Fibroblast of skin of left quadriceps (primary cell): Measurements from ENCODE around the gene RNF217.
A peak's percentile ranks its signal among the peaks of the same experiment; 100 is the strongest.

ENCODE experiments used
- DNase-seq, 2 experiments: peaks; one replicate each; pipeline ENCODE4 v3.0.0-alpha.2; 2013; ENCODE audit warnings: low read depth in 2 of 2

RNF217 gene

DNA sequence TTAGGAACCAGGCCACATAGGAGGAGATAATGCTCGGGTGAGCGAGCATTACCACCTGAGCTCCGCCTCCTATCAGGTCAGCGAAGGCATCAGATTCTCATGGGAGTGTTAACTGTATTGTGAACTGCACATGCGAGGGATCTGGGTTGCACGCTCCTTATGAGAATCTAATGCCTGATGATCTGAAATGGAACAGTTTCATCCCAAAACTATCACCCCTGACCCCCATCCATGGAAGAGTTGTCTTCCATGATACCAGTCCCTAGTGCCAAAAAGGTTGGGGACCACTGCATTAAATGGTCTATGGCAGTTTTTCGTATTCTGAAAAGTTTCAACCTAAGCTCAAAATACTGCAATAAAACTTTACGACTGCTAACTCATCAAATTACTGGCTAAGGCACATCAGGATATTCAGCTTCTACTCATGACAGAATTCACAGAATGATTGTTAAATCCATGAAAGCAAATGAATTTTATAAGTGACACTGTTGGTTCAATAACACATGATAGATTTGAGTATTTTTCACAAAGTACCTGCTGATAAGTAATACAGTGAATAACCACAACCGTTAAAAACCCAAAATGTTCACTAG, 25.9 kb downstream of the RNF217 start:
- no peak for DNase-seq

DNA sequence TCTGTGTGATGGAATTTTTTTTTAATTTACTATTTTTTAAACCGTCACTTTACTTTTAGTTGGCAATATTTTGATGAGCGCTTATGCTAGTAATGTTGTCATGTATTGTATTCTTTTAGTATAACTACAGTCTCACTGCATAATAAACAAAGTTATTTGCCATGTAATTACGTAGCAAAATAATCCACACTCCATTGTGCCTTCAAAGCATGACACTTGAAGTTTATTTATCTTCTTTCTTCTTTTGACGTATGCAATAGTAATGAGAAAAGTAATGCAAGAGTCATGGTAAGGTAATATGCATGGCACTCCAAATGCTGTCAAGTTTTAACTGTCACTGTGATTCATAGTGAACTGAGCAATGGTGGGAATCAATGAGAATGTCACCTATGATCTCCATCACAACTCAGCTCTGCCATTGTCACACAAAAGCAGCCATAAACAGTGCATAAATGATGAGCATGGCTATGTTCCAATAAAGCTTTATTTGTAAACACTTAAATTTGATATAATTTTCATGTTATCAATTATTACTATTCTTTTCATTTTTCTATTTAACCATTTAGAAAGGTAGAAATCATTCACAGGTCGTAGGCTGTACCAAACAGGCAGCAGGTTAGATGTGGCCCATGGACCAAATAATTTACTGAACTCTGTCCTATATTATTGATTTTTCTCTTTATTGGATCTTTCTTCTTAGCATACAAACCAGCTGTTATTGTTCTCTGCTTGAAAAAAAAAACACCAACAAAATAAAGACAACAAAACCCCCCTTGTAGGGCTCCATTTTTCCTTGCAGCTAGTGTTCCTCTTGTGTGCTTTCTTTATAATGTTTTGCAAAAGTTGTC, 27.1 kb downstream of the RNF217 start:
- DNase-seq, result no peak

DNA sequence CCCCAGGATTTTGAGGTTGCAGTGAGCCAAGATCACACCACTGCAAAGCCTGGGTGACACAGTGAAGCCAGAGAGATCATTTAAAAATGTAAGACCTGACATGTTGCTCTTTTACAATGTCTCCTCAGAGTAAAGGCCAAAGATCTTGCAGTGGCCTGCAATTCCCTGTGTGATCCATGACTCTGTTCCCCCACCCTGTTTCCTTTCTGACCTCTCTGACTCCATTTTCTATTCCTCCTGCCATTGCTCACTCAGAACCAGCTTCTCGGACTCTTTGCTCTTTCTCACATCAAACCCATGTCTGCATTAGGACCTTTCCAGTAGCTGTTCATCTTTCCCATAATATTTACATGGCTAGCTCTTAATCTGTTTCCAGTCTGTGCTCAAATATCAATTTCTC, 28.8 kb downstream of the RNF217 start:
- DNase-seq, result no peak

DNA sequence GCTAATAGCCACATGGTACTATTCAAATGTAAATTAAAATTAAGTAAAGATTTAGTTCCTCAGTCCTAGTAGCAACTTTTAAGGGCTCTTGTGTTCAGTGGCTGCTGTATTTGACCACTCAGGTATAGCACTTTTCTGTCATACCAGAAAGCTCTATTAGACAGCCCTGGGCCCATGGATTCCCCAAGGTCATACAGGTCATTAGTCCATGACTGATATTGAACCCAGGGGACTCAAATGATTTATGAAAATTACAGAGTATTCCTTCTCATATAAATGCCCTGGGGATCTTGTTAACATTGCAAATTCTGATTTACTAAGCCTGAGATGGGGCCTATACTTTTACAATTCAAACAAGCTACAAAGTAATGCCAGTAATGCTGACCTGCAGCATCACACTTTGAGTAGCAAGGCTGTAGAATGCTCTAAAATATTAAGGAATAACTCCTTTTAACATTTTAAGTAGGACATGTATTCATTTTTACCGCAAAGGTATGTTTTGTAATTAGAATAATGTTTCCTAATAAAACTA, 29.6 kb downstream of the RNF217 start:
- DNase-seq, result no peak

DNA sequence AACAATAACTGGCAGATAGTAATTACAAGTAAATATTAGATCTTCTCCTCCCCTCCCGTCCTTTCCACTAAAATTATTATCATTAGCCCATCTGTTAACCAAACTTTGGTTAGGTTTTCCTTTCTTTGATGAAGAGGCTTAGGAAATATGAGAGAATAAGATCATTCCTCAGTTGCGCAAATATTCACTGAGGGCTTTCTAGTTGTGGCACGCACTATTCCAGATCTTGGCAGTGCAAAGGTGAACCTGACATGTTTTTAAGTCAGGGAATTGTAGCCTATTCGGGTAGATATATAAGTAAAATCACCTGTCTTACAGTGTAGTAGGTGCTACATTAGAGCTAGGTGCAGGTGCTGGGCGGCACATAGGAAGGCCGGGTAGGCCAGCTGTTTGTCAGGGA, 31.1 kb downstream of the RNF217 start:
- no peak for DNase-seq

DNA sequence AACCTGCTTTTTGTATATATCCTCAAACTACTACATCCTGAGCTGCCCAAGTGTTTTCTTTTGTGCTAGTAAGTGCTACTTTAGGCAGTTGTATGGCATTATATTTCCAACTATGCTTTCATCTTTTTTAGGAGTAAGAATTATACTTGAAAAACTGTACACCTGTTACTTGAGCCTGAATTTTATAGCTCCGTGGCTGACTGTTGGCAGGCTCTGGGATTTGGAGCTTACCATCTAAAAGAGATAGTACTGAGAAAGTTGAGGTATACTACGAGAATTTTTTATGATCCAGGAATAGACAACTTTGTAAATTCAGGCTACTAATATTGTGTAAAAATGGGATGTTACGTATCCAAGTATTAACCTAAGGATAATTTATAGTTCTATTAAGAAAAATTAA, 32.4 kb downstream of the RNF217 start:
- no peak for DNase-seq

DNA sequence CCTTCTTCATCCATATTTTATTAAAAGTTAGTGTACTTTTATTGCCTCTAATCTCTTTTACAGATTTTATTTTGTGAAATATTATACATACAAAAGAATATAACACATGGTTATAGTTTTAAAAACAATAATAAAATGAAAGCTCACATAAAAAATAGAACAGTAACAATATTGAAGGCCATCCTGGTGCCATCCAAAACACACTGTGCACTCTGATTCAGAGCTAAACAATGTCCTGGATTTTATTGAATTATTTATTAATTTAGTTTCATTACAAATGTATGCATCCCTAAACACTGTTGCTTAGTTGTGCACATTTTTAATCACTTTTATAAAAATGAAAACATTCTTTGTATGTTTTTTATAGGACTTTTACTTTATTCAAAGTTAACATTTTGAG, 32.9 kb downstream of the RNF217 start:
- DNase-seq, result no peak

DNA sequence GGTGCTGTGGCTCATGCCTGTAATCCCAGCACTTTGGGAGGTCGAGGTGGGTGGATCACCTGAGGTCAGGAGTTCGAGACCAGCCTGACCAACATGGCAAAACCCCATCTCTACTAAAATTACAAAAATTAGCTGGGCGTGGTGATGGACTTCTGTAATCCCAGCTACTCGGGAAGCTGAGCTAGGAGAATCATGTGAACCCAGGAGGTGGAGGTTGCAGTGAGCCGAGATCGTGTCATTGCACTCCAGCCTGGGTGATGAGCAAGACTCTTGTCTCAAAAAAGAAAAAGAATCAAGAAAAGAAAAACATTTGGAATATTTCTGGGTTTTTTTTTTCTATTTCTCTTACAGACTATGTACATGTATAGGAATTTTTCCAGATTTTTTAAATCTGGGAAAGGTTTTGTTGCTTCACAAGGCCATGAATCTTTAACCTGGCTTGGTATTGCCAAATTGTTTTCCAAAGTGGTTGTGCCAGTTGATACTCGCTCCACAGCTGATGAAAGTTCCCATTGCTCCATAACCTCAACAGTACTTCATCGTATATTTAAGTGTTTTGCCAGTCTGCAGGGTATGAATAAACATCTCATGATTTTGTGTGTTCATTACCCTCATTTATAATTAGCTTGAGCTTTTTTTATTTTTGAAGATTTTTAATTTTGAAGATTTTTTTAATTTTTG, 33.5 kb downstream of the RNF217 start:
- DNase-seq, result no peak

DNA sequence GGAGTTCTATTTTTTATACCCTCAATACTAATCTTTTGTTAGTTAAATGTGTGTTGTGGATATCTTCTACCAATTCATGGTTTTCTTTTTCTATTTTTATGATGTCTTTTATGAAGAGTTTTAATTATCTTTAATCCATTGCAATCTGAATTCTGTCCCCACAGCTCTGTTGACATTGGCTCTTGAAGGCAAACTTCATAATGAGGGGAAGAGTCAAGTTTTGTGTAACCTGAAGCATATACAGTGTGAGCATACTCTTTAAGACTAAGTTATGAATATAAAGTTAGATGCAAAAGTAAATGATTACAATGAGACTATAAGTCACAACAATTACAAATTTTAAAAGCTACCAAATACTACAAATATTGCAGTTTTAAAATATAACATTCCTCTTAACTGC, 34.2 kb downstream of the RNF217 start:
- no peak for DNase-seq

DNA sequence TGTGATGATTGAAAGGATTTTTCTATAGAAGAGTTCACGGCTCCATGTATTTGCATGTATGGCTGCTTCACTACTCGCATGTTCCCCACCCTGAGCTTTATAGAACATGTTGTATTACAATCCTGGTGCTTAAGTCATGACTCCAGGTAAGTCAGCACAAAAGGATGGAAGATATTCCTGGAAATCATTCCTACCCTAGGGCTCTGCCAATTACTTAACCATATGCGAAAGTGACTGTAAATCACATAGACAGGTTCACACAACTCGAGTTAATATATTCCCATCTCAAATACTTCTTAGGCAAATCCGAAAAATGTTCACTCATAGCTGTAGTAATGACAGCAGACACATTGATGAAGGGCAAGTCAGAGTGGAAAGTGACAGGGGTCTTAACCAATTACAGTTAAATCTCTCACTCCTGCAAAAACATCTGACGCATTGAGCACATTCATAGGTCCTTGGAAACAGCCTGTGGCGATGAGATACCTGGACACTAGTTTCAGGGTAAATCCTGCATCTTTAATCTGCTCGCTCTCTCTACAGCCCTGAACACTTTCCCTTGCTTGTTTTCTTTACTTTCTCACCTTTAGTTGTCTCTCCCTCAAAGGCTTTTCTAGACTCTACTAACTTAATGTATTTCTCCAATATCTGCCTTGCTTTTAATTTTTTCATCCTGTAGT, 35.1 kb downstream of the RNF217 start:
- no peak for DNase-seq

DNA sequence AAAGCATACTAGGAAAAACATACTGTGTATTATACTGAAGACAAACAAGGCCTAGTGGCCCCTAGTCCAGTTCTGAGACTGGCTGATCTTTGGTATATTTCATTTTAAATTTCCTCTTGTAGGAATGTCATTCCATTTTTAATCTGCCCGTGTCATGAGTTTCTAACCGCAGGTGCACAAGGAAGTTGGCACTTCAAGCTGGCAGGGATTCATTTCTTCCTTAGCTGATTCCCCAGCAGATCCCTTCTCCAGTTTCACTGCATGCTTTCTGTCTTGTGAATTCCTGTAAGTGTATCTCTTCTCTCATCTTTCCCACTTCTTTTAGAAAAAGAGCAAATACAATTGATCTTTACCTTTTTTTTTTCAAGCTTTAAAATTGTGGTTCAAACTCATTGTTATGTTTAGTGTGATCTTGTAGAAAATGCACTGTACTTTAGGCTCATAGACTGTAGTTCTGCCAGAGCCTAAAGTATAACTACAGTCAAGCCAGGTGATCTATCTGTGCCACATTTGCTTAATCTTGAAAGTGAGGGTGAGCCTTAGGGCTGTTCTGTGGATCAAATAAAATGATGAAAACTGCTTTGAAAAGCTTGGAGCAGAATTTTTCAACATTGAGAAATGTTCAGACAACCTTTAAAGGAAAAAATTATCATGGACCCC, 37.0 kb downstream of the RNF217 start:
- no peak for DNase-seq

DNA sequence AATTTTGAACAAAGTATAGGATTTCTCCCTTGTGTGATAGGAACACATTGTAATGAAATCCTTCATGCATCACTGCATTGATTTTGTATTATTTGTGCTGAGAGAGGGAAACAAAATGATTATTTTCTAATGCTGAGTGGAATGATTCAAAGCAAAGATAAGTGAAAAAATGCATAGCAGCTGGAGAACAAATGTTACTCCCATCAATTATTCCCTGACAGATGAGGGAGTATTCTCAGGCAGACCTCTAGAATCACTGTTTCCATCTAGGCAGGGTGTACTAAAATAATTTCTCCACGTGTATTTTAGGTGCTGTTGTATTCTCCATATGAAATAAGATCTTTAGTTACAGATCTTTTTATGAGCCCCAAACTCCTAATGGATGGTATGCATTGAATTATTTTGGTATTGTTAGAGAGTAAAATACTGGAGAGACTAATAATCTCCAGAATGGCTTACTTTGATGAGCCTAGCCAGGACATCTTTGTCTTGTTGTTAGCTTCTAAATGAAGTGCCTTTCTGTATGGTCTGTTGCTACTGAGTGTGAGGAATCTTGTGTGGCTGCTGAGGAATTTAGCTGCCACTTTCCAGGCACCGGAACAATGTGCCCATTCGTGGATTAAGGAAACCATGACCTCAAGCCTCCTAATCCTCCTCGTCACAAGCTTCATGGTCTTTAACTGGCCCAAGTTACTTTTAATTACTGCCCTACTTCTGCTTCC, 39.6 kb downstream of the RNF217 start:
- DNase-seq, result no peak

DNA sequence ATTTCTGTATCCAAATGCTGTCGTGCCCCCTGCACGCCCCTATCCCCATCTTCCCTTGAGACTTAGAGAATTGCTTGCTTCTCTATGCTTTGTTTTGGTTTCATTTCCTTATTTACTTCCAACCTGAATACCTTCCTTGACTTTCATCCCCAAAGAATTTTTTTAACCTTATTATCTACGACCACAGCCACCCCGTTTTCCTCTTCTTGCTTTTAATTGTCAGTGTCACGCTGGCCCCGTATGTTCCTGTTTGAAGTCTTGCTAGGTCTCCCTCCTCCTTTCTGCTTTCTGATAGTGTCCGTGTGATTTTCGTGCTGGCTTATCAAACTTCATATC, 40.1 kb downstream of the RNF217 start:
- DNase-seq, result no peak

DNA sequence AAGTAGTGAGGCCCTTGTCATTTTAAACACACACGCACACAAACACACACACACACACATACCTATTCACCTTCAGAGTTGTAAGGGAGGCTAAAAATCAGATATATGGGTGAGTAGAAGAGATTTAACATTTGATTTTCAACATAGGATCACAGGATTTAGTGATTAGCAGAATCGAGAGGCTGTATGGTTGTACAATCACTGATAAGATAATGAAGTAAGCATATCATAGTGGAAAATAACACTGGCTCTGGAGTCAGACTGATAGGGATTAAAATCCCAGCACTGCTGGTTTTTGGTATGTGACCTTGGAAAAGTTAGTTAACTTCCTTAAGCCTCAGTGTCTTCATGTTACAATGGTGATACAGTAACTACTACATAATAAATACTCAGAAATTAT, 40.8 kb downstream of the RNF217 start:
- DNase-seq, result no peak

DNA sequence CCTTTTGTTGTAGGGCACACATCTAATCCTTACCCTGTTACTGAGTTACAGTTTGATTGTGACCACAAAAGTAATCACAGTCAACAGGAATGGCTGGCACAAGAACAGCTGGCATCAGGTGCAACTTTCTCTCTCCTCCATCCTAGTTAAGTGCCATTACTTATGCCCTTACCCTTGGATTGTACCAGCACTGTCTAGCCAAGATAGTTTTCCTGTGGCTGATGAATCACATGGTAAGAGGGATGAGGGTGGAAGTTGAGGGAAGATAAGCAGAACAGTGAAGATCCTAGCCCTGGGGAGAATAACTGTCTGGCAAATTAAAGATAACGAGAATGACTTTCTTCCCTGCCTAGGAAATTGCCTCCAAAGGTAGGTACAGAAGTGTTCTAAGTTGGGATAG, 42.0 kb downstream of the RNF217 start:
- DNase-seq, result no peak

DNA sequence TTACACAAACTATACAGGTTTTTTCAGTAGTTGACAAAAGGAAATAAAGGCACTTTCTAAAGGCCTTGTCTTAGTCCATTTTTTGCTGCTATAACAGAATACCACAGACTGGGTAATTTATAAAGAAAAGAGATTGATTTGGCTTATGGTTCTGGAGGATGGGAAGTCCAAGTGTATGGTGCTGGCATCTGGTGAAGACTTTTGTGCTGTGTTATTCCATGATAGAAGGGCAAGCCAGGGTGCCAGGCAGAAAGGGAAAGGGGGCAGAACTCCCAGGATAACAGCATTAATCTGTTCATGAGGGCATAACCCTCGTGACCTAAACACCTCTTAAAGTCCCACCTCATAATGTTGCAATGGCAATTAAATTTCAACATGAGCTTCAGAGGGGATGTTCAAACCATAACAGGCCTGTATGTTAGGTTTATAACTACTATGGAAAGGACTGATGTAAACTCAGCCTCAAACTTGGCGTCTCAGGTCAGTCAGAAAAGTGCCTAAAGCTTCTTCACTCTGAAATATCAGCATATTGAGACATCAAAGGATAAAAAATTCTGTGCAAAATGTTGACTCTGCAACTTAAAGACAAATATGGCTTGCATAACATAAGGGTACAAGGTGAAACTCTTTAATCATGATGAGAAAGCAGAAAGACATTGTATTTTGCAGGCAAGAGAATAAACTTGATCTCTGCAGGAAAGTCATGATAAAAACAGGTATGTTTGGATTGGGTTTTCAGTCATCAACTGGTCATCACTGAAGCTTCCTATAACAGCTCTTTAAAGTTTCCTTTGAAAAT, 42.8 kb downstream of the RNF217 start:
- no peak for DNase-seq

DNA sequence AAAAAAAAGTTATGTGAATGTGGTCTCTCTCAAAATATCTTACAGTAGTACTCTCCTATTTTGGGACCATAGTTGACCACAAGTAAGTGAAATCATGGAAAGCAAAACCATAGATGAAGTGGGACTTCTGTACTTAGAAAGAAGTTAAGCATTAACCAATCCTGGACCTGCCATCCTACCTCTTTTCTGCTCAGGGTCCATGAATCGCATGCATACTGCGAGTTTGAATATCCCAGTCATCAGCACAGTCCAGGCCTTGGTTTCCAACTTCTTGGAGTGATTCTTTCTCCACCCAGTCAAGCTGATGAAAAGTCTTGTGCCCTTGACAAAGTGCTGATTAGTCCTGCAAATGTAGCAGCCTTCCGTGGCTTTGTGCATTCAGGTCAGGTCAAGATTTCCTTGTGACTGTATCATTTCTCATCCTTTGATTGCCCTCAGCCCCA, 46.0 kb downstream of the RNF217 start:
- DNase-seq, result no peak

DNA sequence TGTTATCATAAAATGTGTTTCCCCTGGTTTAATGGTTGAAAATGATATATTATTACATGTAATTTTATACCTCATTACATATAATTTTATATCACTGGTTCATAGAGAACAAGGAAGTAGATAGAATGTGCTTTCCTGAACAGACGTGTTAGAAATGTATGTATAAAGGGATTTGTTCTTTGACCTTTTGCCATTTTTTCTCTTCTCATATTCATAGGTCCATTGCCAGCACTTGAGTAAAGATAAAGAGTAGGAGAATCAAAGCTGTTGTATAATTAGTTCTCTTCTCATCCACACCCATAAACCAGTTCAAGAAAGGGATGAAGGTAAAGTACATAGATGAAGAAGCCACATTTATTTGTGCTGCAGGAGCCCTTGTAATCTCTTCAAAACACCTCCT, 46.7 kb downstream of the RNF217 start:
- no peak for DNase-seq

DNA sequence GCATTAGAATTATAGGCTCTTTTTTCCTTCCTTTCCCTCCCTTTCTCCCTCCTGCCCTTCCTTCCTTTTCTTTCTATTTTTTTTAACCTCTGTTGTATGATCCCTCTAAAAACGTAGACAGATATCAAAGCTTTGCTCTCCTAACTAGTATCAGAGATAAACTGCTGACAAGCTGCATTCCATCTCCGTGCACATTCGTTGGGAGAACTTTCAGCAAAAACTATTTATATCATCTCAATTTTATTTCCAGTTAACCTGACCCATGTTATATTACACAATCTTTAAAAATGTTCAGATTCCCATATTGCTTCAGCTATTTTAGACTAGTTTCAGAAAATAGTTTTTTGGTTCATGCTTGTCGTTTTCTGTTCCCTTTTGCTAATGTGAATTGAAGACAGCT, 47.3 kb downstream of the RNF217 start:
- DNase-seq, result peak; percentile 56 to 57

DNA sequence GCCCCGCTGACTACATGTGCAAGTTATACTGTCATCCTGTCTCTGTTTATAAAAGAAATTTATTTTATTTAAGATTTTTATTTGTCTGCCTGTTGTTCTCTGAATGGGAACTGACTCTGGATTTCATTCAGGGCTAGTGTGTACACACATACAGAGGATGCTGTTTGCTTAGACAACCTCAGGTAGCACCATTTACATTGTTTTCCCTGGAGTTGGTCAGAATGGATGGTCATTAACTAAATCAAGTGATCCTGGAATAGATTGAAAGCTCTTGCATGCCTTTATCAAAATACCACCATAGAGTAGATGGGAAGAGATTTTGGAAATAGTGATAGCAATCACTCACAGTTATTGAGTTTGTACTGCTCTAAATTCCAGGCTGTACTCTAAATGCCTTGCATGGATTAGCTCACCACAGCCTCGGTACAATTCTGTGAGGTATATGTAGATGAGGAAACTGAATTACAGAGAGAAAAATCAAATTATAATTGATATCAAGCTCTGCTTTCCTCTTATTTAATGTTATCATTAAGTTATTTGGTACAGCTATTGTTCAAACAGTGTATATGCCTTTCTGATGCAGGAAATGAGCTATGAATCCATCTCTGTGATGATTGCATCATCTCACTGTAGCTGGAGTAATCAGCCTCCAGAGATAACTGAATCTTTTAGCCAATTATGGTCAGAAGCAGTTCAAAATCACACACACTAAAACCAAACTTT, 51.9 kb downstream of the RNF217 start:
- DNase-seq, result peak; percentile 85 to 86
